ENCODE results near the gene RBP2.
"Not testable (repeated sequence)": the region's sequence is repeated elsewhere in the genome, so short reads cannot be mapped to it uniquely, and the experiment has no call there.

Gene RBP2

DNA sequence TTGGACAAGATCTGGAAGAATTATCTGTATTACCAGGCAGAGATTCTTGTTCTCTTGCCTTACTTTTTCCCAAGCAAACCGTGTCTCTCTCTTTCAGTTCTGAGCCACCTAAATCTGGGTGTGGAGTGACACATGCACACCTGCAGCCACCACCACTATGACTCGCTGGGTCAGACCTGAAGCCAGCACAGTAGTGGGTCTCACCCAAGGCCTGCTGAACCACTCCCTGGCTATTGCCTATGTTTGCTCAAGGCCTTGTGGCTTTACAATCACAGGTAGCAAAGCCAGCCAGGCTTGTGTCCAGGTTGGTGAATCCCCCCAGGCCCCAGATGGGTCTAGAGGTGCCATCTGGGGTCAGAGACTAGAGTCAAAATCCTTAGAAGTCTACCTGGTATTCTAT, 58.2 kb downstream of the RBP2 start:
- no peak for TF ChIP-seq POLR2A (IDR thresholded peaks at IDR 0.05; ENCODE audit: low read length)
- no peak for TF ChIP-seq GATA1 (IDR thresholded peaks at IDR 0.05; ENCODE audit: low read depth, low read length)
- DNase-seq: no peak

DNA sequence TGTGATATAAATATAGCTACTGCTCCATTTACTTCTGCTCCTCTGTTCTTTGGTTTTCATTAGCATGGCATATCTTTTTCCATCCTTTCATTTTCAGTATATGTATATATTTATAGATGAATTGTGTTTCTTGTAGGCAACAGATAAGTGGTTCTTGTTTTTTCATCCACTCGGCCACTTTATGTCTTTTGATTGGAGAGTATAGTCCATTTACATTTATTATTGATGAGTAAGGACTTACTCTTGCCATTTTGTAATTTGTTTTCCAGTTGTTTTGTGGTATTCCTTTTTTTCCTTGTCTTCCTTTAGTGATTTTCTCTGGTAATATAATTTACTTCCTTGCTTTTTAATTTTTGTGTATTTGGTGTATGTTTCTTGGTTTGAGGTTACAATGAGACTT, 60.0 kb downstream of the RBP2 start:
- no peak for DNase-seq
- no peak for TF ChIP-seq GATA1 (IDR thresholded peaks at IDR 0.05; ENCODE audit: low read depth, low read length)
- no peak for TF ChIP-seq POLR2A (IDR thresholded peaks at IDR 0.05; ENCODE audit: low read length)

DNA sequence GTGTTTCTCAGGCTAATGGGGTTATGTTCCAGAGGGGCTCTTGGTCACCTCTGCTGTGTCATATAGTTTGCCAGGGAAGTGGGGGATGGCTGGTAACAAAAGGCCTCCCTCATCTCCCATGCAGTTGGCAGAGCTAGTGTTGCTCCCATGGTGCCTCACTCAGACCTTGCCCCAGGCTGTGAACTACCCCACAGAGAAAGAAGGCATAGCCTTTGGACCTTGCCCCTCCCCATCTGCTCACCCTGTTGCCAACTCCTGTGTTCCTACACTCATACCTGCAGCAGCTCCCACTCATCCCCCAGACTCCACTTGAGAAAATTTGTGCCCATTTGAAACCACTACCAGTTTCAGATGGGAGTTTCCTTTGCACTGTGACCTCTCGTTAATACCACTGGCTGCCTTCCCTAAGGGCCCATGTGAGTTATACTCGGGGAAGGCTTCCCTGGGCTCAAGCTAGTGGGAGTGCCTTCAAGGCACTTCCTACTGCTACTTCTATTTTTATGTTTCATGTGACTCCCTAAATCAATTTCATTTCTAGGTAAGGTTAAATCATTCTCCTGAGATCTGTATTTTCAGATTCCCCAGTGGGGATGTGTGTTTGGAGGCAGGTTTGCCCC, 61.6 kb downstream of the RBP2 start:
- DNase-seq: no peak
- no peak for TF ChIP-seq GATA1 (IDR thresholded peaks at IDR 0.05; ENCODE audit: low read depth, low read length)
- TF ChIP-seq POLR2A (IDR thresholded peaks at IDR 0.05; ENCODE audit: low read length): no peak

DNA sequence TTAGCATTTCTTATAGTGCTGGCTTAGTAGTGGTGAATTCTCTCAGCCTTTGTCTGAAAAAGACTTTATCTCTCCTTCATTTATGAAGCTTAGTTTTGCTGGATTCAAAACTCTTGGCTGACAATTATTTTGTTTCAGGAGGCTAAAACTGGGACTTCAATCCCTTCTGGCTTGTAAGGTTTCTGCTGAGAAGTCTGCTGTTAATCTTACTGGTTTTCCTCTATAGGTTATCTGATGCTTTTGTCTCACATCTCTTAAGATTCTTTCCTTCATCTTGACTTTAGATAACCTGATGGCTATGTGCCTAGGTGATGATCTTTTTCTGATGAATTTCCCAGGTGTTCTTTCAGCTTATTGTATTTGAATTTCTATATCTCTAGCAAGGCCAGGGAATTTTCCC, 63.4 kb downstream of the RBP2 start:
- not testable (repeated sequence) for DNase-seq

Data from erythroblast (primary cell).